Loucy (cell line): ENCODE data around the gene GBP4.

Source experiments
- CTCF ChIP-seq: fragments of 200-600 bp; sonication (generic); conservative IDR thresholded peaks from 2 replicates; pipeline ENCODE4 v1.5.1; 2014; ENCODE audit warnings: mild to moderate bottlenecking, antibody characterized with exemption, low read length
- EZH2phosphoT487 ChIP-seq: fragments of 200-600 bp; IDR thresholded peaks from 2 replicates; pipeline ENCODE4 v1.6.1; 2018; ENCODE audit warnings: antibody characterized with exemption, mild to moderate bottlenecking, moderate library complexity, borderline replicate concordance

- TF ChIP-seq CTCF: no peak
- no peak for TF ChIP-seq EZH2phosphoT487
These were observed 52.0 kb downstream of the GBP4 start for GRCh38 chr1:89146721-89147120.
